Activated gamma-delta T cell (primary cell): Measurements from ENCODE around the gene MTUS2.

ENCODE experiments used
- DNase-seq: peaks from one replicate; lab custom pipeline; 2025; lab: John Stamatoyannopoulos, UW

The MTUS2 gene

DNA sequence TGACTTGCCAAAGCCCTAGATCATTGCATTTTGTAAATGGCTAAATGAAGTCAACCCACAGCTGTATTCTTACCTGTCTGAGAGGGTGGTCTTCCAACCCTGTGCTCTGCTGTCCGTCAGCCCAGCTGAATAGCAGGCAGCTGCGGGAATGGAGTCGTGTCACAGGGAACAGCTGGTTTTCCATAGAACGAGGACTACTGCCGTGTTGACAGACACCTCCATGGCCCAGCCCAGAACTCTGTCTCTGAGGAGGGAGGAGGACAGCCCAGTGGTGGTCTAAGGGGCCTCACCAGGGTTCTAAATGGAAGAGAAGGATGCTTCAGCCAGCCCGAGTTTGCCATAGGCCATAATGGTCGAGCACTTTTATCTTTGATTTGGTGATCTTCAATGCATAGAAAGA, 664.7 kb downstream of the MTUS2 start:
- no peak for DNase-seq

DNA sequence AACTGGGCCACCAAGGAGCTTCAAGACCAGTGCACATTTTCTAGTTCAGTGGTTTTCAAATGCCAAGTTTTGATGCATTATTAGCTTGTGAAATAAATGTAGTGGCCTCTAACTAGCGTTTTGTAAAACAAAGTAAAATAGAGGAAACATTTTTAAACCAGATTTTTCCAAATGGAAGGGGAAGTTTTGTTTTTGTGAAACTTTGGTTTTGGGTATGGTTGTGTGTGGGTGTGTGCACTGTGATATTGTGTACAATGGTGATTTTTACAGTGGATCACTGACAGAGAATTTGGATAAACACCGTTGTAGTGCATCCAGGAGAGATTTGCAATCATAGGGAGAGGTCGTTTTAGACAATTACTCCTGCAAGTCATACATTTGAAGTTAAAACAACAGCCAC, 666.4 kb downstream of the MTUS2 start:
- DNase-seq: no peak

DNA sequence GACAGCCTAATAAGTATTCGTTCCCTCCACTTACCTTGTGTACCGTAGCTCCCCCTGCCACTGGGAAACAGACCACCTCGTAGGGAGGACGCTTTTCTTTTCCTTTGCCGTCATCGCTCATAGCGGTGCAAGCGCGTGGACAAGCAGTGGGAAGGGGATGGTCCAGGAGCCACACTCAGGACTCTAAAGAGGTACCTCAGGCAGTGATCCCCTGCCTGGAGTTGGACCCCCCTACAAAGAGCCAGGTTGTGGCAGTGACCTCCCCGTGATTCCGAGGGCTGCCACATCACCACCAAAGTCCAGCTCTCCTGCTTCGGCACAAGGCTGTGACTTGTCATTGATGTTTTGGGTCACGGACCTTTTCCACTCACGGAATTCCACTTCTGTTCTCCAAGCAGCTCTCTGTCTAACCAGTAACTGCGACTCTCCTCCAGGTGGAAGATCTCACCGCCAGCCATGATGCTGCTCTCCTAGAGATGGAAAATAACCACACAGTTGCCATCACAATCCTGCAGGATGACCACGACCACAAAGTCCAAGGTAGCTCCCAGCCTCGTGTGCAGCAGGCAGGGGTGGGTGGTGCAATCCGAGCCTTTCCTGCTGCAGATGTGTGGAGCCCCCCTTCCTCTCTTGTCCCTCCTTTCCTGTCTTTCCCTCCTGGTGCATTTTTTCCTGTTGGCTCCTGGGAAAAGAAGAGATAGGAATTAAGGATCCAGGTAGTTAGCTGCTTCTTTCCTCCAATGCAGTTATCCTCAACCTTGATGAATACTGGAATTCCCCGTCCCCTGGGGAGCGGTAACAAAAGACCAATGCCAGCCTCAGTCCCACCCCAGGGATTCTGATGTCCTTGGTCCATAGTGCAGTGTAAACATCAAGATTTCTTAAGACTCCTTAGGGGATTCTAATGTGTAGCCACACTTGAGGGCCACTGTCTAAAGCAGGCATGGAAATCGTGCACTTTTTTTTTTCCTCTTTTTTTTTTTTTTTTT, 667.6 kb downstream of the MTUS2 start:
- DNase-seq: no peak

DNA sequence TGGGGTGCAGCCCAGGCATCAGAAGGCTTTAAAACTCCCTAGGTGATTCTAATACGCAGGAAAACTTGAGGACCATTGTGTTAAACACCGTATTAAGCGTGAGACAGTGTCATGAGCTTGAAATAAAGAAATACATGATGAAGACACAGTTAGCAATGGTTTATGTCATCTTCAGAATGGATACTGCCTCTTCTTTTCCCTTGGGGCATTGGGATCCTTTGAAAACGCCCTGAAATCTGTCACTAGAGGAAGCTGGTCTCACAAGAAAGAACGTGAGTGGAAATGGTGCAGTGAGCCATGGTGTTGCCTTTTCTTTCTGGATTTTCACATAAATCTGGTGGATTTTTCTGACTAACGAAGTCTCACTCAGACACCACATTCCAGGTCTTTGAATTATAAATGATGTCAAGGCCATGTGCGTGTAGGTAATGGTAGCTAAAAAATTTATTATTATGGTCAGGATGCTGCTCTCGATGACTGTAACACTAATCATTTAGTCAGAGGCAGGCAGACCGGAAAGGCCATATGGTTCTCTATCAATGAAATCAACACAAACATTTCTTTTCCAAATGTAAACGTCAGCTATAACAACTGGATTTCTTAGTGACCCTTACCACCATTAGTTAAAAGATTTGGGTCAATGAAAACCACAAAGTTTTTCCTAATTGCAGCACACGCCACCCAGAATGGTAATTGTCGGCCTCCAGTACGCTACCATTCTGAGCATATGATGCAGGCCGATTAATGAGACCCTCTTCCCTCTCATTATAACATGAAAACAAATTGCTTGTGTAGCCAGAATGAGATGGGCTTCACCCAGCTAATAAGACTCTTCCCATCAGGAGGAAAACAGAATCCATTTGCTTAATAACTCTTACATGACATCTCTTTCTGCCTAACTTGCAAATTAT, 669.8 kb downstream of the MTUS2 start:
- DNase-seq: no peak

DNA sequence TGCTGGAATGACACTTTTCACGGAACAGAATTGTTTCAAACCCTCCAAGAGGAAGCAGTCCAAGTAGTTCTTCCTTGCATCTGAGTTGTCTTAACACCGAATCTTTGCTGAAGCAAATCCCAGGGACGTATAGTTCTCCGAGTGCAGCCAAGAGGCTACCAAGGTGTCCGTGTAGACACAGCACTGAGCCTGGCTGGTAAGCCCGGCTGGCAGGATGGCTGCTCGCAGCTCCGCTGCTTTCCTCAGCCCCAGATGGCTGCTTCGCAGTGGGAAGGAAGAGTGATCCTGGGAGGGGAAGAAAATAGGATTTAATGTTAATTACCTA, 670.4 kb downstream of the MTUS2 start:
- no peak for DNase-seq

DNA sequence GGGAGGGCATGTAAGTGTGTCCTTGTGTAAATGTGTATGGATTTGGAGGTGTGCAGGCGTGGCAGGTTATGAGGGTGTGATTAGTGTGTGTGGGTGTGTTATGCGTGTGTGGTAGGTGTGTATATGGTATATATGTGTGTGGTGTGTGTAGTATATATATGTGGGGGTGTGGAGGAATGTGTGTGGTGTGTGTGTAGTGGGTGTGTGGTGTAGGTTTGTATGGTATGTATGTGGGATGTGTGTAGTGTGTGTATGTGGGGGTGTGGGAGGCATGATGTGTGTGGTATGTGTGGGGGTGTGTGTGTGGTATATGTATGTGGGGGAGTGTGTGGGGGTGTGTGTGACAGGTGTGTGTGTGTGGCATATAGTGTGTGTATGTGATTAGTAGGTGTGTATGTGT, 671.1 kb downstream of the MTUS2 start:
- DNase-seq: no peak

DNA sequence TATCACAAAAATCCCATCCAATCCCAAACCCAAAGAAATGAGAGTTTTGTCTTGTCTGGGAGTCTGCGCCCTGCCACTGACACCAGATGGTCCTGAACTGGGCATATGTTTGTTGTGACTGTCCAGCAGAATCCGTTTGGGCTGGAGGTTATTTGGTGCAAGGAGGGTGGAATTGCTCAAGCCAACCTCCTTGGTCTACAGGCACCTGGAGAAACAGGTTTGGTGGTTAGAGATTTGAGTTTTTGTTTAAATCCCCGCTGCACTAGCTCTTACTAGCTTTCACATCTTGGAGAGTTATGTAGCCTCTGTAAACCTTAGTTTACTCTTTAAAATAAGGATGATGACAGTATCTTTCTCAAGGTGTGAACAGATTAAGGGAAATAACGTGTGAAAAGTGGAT, 673.7 kb downstream of the MTUS2 start:
- no peak for DNase-seq

DNA sequence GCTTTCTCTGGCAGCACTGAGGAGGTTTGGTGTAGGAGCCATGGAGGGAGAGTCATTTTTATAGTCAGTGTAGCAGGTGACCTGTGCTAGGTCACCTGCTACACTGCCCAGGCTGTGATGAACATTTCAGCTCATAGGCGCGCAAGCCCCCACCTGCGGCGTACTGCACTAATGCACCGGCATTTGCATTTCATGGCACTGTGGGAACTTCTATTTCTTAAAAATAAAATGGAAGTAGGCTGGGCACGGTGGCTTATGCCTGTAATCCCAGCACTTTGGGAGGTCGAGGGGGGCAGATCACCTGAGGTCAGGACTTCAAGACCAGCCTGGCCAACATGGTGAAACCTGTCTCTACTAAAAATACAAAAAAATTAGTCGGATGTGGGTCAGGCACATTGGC, 674.4 kb downstream of the MTUS2 start:
- no peak for DNase-seq

DNA sequence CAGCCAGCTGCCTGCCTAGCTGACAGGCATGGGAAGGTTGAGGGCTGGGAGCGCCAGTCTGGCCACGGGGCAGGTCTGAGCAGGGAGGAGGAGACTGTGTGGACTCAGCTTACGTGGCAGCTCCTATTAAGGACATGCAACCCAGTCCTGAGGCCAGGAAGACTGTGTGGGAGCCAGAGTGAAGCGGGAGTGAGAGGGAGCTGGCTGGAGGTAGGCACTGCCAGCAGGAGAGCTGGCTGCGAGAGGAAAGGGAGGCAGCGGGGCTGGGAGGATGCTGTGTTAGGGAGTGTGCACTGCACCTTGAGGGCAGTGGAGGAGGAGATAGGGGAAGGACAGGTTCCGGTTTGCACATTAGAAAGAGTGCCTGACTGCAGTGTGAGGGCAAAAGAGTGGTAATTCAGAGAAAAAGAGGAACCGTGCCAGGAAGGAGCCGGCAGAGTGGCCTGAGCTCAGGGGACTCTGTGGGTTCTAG, 676.1 kb downstream of the MTUS2 start:
- no peak for DNase-seq

DNA sequence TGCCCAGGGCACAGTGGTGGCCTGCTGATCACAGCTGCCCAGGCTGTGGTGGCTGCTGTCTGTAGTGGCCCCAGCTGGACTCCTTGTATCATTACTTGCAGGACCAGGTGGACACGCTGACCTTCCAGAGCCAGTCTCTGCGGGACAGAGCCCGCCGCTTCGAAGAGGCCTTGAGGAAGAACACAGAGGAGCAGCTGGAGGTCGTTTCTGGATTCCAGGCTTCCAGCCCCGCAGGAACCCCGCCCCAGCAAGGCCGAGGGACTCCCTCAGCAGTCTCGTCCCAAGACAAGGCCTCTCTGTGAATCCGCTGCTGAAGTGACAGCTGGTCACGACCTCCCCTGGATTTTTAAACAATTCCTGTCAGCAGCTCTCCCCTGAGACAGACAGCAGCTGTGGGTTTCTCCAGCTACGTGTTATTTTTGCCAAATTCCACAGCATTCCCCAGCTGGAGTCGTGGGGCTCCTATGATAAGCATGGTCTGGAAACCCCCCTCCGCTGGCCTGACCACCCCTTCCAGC, 677.1 kb downstream of the MTUS2 start:
- DNase-seq: no peak

DNA sequence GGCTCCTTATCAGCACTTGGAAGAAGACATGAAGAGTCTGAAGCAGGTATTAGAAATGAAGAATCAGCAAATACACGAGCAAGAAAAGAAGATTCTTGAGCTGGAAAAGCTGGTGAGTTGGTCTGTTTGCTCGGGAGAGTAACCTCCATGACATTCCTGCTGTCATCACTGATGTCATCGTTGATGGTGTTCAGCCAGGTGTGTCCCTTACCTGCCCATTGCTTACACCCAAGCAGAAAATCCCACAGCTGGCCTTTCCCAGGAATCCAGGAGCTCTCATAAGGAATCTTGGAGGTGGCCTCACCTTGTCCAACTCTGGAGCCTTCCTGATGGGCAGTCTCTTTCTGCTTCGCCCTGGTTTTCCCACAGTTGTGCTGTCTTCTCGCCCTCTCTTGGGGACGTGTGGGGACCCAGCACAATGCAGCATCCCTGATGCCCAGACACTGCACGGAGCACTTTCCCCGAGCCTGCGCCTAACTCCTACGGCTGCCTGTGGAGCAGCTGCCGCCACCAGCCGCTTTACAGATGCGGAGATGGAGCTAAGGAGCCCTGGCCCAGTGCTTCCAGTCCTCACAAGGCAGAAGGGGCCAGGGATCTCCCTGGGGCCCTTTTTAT, 678.4 kb downstream of the MTUS2 start:
- DNase-seq: no peak

DNA sequence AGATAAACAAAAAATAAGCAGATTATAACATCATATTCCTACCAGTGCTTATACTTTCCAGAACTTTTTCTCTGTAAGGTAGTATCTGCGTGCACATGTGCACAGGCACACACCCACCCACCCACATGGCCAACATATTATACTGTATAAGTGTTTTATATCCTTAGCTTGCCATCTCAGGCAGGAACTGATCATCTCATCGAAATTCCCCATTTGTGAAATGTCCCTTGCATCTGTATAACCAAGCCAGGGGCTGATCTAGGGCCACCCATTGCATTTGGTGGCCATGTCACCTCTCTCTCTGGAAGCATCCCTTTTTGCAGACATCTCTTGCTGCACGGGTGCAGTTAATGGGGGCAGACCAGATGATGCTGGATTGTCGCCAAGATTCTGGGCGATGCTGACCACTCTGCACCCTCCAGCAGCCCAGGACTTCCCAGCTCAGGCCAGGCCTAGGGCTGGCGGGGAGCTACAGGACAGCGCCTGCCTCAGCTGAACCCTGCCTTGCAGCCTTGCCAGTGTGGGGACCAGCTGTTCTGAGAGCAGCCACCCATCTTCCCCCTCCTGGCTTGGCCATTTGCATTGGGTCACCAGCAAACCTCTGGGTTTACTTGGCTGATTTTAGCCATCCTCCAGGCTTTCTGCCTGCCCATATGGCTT, 679.5 kb downstream of the MTUS2 start:
- DNase-seq: no peak

DNA sequence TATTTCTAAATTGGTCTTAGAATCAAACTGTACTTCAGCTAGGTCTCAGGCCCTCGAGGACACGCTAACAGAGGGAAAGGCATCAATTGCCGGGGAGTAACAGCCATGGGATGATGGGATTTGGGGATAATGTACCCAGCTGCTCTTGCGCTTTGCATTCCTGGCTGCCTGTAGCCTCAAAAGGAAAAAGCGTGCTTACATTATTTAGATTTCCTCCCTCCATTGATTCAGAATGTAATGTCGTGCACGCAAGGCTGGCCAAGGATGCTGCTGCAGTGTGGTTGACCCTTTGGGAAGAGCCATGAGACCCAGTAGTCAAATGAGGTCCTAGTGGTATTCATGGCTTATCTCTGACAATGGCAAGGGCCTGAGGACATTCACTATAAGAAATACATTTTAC, 680.2 kb downstream of the MTUS2 start:
- no peak for DNase-seq

DNA sequence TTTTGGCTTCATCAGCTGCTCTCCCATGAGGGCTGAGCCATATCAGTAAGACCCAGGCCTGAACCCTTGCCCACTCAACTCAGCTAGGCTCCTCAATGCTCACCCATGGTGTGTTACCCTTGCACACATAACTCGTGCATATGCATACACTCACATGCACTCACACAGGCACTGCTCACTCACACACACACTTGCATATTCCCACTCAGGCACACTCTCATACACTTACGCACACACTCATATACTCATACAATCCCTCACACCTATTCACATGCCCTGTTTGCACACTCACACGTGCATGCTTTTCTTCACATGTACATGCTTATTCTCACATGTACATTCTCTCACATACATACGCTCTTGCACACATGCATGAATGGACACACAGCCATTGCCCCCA, 681.5 kb downstream of the MTUS2 start:
- no peak for DNase-seq

DNA sequence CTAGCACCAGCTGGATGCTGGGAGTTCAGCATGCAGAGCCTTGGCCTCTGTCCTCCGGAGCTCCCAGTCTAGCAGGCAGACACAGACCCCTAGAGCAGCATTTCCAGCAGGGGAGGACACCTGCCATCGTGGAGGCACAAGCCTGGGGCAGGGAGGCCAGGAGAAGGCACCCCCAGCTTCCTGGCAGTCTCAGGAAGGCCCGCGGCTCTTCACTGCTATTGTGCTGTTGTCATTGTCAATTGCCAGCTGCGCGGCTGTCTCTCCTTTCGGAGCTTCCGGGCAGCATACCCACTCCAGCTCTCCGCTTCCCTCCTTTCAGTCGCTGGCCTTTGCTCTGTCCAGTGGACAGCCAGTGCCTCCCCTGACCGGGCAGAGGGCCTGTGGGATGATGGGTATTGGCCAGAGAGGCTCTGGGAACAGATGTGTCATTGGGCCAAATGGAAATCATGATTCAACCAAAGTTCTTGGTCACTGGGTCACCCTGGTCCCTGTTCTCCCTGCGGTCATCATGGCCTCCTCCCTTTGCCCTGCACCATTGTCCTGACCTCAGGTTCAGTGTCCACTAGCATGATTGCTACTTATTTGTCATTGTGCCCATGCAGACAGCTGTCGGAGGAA, 682.4 kb downstream of the MTUS2 start:
- DNase-seq: no peak

DNA sequence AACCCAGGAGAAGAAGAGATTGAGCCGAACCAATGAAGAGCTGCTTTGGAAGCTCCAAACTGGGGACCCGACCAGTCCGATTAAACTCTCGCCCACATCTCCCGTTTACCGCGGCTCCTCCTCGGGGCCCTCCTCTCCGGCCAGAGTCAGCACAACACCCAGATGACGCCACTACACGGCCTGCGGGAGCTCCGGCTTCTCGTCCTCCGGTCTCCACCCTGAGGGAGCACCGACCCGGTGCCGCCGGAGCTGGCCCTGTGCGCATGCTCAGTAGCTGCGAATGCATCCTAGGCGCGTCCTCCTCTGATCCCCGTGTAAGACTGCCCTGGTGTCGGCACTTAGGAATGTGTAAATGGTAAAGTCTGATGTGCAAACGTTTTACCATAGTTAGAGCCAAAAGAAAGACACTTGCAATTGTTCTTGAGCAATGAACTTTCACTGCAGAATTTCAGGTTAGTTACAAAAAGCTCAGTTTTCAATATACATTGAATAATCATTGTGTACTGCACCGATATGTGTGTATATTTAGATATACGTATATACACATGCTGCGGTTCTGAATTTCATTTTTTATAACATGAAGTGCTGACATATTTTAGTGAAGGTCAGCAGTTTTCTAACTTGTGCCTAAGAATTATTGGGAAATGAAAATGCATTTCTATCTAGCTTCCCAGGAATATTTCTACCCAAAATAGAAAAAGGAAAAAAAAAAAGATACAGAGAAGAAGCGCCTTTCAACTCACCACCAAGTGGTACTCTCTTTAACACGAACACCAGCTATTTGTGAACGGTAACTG, 683.1 kb downstream of the MTUS2 start:
- no peak for DNase-seq

DNA sequence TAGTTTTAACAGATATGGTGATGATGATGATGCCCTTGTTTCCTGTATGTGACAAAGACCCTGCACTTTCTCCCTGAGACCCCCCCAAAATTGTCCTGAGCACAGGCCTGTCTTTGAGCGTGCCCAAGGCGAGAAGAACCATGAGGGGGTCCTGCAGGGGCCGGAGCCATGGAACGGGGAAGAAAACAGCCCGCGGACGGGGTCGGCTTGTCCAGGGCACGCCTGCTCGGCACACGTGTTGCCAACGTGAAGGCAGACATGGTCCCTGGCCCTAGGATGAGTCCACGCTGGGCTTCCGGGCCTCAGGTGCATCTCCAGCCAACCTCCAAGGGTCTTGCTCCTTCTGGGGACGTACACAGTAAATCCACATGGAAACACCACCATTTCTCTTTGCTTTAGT, 684.6 kb downstream of the MTUS2 start:
- no peak for DNase-seq

DNA sequence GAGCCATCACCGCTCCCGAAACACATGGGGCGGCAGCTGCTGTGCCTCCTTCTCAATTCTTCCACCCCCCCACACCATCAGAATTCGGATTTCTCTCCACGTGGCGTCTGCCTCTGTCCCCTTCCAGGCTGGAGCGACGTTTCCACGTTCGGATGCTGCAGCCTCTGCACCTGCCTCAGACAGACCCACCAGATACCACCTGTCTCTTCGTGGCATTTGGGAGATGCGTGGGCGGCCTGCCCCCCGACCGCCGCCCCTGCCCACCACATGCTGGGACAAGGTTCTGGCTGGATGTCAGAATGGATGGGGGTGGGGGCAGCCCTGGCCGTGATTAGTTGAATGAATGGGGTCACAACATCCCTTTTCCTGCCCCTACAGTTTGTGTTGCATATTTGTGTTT, 685.4 kb downstream of the MTUS2 start:
- DNase-seq: no peak

DNA sequence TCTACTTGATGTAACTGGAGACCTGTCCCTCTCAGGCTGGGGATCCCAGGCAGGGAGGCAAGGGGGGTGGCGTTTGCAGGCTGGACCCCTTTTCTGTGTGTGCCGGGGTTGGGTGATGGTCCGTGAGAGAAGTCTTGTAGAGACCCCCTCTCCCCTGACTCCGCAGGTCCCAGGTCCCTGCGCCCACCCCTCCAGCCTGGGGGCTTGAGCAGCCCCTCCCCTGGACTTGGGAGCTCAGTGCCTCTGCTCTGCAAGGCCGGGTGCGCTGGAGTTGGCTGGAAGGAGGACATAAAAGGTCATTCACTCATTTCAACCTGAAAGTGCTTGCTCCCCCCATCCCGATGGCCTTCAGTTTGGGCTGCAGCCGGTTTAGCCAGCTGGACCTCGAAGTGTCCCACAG, 685.8 kb downstream of the MTUS2 start:
- no peak for DNase-seq

DNA sequence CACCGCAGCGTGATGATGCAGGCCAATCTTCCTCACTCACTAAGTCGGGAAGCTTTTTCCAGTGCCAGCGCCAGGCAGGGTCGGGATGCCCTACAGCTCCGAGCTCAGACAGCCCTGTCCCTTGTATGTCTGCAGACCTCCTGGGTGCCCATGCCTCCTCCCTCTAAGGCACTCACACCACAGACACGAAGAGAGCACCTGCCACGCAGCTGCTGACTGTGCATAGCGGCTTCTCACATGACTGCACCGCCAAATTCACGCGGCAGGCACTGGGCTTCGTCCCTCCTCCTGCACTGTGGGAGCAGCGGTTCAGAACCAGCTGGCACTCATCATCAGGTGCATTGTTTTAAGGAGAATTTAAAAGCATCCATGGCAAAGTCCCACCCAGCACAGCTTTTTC, 687.2 kb downstream of the MTUS2 start:
- no peak for DNase-seq
